Fibroblast of peridontal ligament (primary cell): ENCODE results near the gene RBFOX1.

Experiments used
- DNase-seq: peaks from one replicate; pipeline ENCODE4 v3.0.0-alpha.2; 2010; ENCODE audit errors: extremely low read depth

The RBFOX1 gene

GRCh38 chr16:7602291-7602950 is 269.8 kb downstream of the RBFOX1 start:
- no peak for DNase-seq

GRCh38 chr16:7605812-7606211 is 273.2 kb downstream of the RBFOX1 start:
- no peak for DNase-seq

GRCh38 chr16:7612671-7613070 is 280.0 kb downstream of the RBFOX1 start:
- no peak for DNase-seq

- DNase-seq, result no peak
Measured at GRCh38 chr16:7613518-7613917, 280.9 kb downstream of the RBFOX1 start.

GRCh38 chr16:7614021-7614795 is 281.6 kb downstream of the RBFOX1 start:
- DNase-seq, result no peak

- DNase-seq, result no peak
Measured at GRCh38 chr16:7615565-7615964, 282.9 kb downstream of the RBFOX1 start.

- DNase-seq, result no peak
Measured at GRCh38 chr16:7624871-7625766, 292.5 kb downstream of the RBFOX1 start.

- DNase-seq, result no peak
Measured at GRCh38 chr16:7628981-7629380, 296.3 kb downstream of the RBFOX1 start.

- no peak for DNase-seq
Measured at GRCh38 chr16:7629571-7629970, 296.9 kb downstream of the RBFOX1 start.

- DNase-seq, result no peak
Measured at GRCh38 chr16:7637446-7637845, 304.8 kb downstream of the RBFOX1 start.

- no peak for DNase-seq
Measured at GRCh38 chr16:7638306-7638705, 305.7 kb downstream of the RBFOX1 start.

GRCh38 chr16:7640334-7640733 is 307.7 kb downstream of the RBFOX1 start:
- no peak for DNase-seq

- no peak for DNase-seq
Measured at GRCh38 chr16:7644176-7644575, 311.5 kb downstream of the RBFOX1 start.

GRCh38 chr16:7644811-7645210 is 312.2 kb downstream of the RBFOX1 start:
- no peak for DNase-seq

- DNase-seq, result no peak
Measured at GRCh38 chr16:7646821-7647500, 314.3 kb downstream of the RBFOX1 start.

- no peak for DNase-seq
Measured at GRCh38 chr16:7650431-7650830, 317.8 kb downstream of the RBFOX1 start.

GRCh38 chr16:7651803-7652570 is 319.3 kb downstream of the RBFOX1 start:
- DNase-seq, result no peak

- DNase-seq, result no peak
Measured at GRCh38 chr16:7653746-7654461, 321.3 kb downstream of the RBFOX1 start.

GRCh38 chr16:7675628-7676027 is 343.0 kb downstream of the RBFOX1 start:
- DNase-seq, result no peak

GRCh38 chr16:7680296-7680695 is 347.7 kb downstream of the RBFOX1 start:
- DNase-seq, result no peak
